ENCODE measurements around the gene CDH16.

Gene CDH16

GRCh38 chr16:66930189-66930588, 11.5 kb upstream of the CDH16 start:
- in situ Hi-C loops (cut with MboI; ENCODE audit: low sequenced_read_pairs): no loop called here

- in situ Hi-C loops (cut with MboI; ENCODE audit: low sequenced_read_pairs): no loop called here
Observed at GRCh38 chr16:66928702-66929388, 10.2 kb upstream of the CDH16 start.

GRCh38 chr16:66927918-66928649, 9.4 kb upstream of the CDH16 start:
- in situ Hi-C loops (cut with MboI; ENCODE audit: low sequenced_read_pairs): no loop called here

GRCh38 chr16:66926961-66927436, 8.3 kb upstream of the CDH16 start:
- in situ Hi-C loops (cut with MboI; ENCODE audit: low sequenced_read_pairs): no loop called here

GRCh38 chr16:66926171-66926947, 7.7 kb upstream of the CDH16 start:
- in situ Hi-C loops (cut with MboI; ENCODE audit: low sequenced_read_pairs): no loop called here

- in situ Hi-C loops (cut with MboI; ENCODE audit: low sequenced_read_pairs): no loop called here
Observed at GRCh38 chr16:66925322-66925840, 6.7 kb upstream of the CDH16 start, which contains the start of gene RRAD. RRAD (minus strand) TSS chr16:66925535; CDS start chr16:66925179, 356 bp downstream.

- in situ Hi-C loops (cut with MboI; ENCODE audit: low sequenced_read_pairs): no loop called here
Observed at GRCh38 chr16:66924527-66925321, 6.0 kb upstream of the CDH16 start.

- in situ Hi-C loops (cut with MboI; ENCODE audit: low sequenced_read_pairs): no loop called here
Observed at GRCh38 chr16:66923866-66924265, 5.2 kb upstream of the CDH16 start.

GRCh38 chr16:66923247-66923731, 4.6 kb upstream of the CDH16 start:
- in situ Hi-C loops (cut with MboI; ENCODE audit: low sequenced_read_pairs): no loop called here

- in situ Hi-C loops (cut with MboI; ENCODE audit: low sequenced_read_pairs): no loop called here
Observed at GRCh38 chr16:66921729-66922450, 3.2 kb upstream of the CDH16 start.

- in situ Hi-C loops (cut with MboI; ENCODE audit: low sequenced_read_pairs): no loop called here
Observed at GRCh38 chr16:66920924-66921680, 2.4 kb upstream of the CDH16 start.

- in situ Hi-C loops (cut with MboI; ENCODE audit: low sequenced_read_pairs): no loop called here
Observed at GRCh38 chr16:66920299-66920590, 1.6 kb upstream of the CDH16 start.

- in situ Hi-C loops (cut with MboI; ENCODE audit: low sequenced_read_pairs): no loop called here
Observed at GRCh38 chr16:66919569-66920298, 1.0 kb upstream of the CDH16 start.

GRCh38 chr16:66918355-66918754, 330 bp downstream of the CDH16 start:
- in situ Hi-C loops (cut with MboI; ENCODE audit: low sequenced_read_pairs): no loop called here

- in situ Hi-C loops (cut with MboI; ENCODE audit: low sequenced_read_pairs): no loop called here
Observed at GRCh38 chr16:66917741-66918140, 944 bp downstream of the CDH16 start.

- in situ Hi-C loops (cut with MboI; ENCODE audit: low sequenced_read_pairs): no loop called here
Observed at GRCh38 chr16:66916518-66916917, 2.2 kb downstream of the CDH16 start.

- in situ Hi-C loops (cut with MboI; ENCODE audit: low sequenced_read_pairs): no loop called here
Observed at GRCh38 chr16:66915041-66915440, 3.6 kb downstream of the CDH16 start.

GRCh38 chr16:66914541-66914940, 4.1 kb downstream of the CDH16 start:
- in situ Hi-C loops (cut with MboI; ENCODE audit: low sequenced_read_pairs): no loop called here

Data from HL-60/S4 (cell line).